GM23338 (cell line): Measurements from ENCODE around the gene AP1AR. TPM values are rescaled to one million over a fixed set of nuclear protein-coding genes. Genes with fewer than 3 reads are reported as not detected.
"Not testable (repeated sequence)": the region's sequence is repeated elsewhere in the genome, so short reads cannot be mapped to it uniquely, and the experiment has no call there.

Source experiments
- ATAC-seq: fragments of 200-7000 bp; cut with Tn5 transposase; 3 replicates; pipeline ENCODE4 v1.9.1; 2020
- DNase-seq: peaks from one replicate; pipeline ENCODE4 v3.0.0-alpha.2; 2015; ENCODE audit warnings: low spot score
- H2AFZ ChIP-seq: fragments of 200-600 bp; sonication (generic); 2 replicates; pipeline ENCODE4 v1.8.0; 2016; ENCODE audit warnings: antibody characterized with exemption, mild to moderate bottlenecking, moderate library complexity
- H3F3A ChIP-seq: fragments of 200-600 bp; sonication (generic); replicated peaks from 2 replicates; pipeline ENCODE4 v1.8.0; 2017; ENCODE audit warnings: antibody characterized with exemption, mixed run types, low read depth
- H3K27ac ChIP-seq: fragments of 200-600 bp; sonication (generic); 2 replicates; pipeline ENCODE4 v1.6.1; 2016; ENCODE audit warnings: low read depth
- H3K27me3 ChIP-seq: fragments of 200-600 bp; sonication (generic); 2 replicates; pipeline ENCODE4 v1.8.0; 2016; ENCODE audit warnings: mild to moderate bottlenecking, mixed run types, moderate library complexity; ENCODE audit not compliant: insufficient read depth
- H3K36me3 ChIP-seq: fragments of 200-600 bp; sonication (generic); 2 replicates; pipeline ENCODE4 v1.8.0; 2016; ENCODE audit warnings: mild to moderate bottlenecking; ENCODE audit not compliant: insufficient read depth
- H3K4me1 ChIP-seq: fragments of 200-600 bp; sonication (generic); 2 replicates; pipeline ENCODE4 v1.8.0; 2016; ENCODE audit warnings: mild to moderate bottlenecking, moderate library complexity; ENCODE audit not compliant: insufficient read depth
- H3K4me2 ChIP-seq: fragments of 200-600 bp; sonication (generic); 2 replicates; pipeline ENCODE4 v1.7.1; 2017; ENCODE audit warnings: mixed run types
- H3K4me3 ChIP-seq: fragments of 200-600 bp; sonication (generic); 2 replicates; pipeline ENCODE4 v1.6.1; 2016; ENCODE audit warnings: mixed run types
- H3K79me2 ChIP-seq: fragments of 200-600 bp; sonication (generic); replicated peaks from 2 replicates; pipeline ENCODE4 v1.8.0; 2017; ENCODE audit warnings: mild to moderate bottlenecking; ENCODE audit not compliant: insufficient read depth
- H3K9me2 ChIP-seq: fragments of 200-600 bp; sonication (generic); 2 replicates; pipeline ENCODE4 v1.8.0; 2017; ENCODE audit not compliant: insufficient read depth
- H4K20me1 ChIP-seq: fragments of 200-600 bp; sonication (generic); replicated peaks from 2 replicates; pipeline ENCODE4 v1.8.0; 2017; ENCODE audit warnings: mild to moderate bottlenecking; ENCODE audit not compliant: insufficient read depth
- H3K27ac Mint-ChIP-seq: 2 replicates; pipeline ENCODE4 v1.8.0; 2020; ENCODE audit warnings: inconsistent platforms, mild to moderate bottlenecking, moderate library complexity, mixed read lengths
- H3K27me3 Mint-ChIP-seq: 3 replicates; pipeline ENCODE4 v1.8.0; 2022; ENCODE audit warnings: low read depth, mild to moderate bottlenecking, moderate library complexity, mixed read lengths, inconsistent platforms; ENCODE audit not compliant: insufficient read depth, poor library complexity
- H3K36me3 Mint-ChIP-seq: 3 replicates; pipeline ENCODE4 v1.8.0; 2021; ENCODE audit warnings: low read depth, mild to moderate bottlenecking, inconsistent platforms, moderate library complexity, mixed read lengths
- H3K4me1 Mint-ChIP-seq: 3 replicates; pipeline ENCODE4 v1.8.0; 2020; ENCODE audit warnings: mild to moderate bottlenecking, inconsistent platforms, mixed read lengths
- H3K4me3 Mint-ChIP-seq: 3 replicates; pipeline ENCODE4 v1.8.0; 2021; ENCODE audit warnings: moderate library complexity, mild to moderate bottlenecking, inconsistent platforms, mixed read lengths
- H3K9me3 Mint-ChIP-seq: 3 replicates; pipeline ENCODE4 v1.8.0; 2020; ENCODE audit warnings: moderate library complexity, mild to moderate bottlenecking, inconsistent platforms, mixed read lengths
- CREB1 ChIP-seq: fragments of 250-450 bp; sonication (Bioruptor Pico); IDR thresholded peaks from 2 replicates; pipeline ENCODE4 v1.5.0; 2020; ENCODE audit warnings: low read depth, mild to moderate bottlenecking, moderate library complexity
- EZH2 ChIP-seq: fragments of 200-600 bp; sonication (generic); IDR thresholded peaks from one replicate; pipeline ENCODE4 v1.8.0; 2017; ENCODE audit warnings: antibody characterized with exemption, mild to moderate bottlenecking, low read depth; ENCODE audit not compliant: unreplicated experiment
- NANOG ChIP-seq: IDR thresholded peaks from 2 replicates; pipeline ENCODE4 v1.6.1; 2016; ENCODE audit warnings: antibody characterized with exemption, borderline replicate concordance
- POLR2AphosphoS5 ChIP-seq: IDR thresholded peaks from 2 replicates; pipeline ENCODE4 v1.6.1; 2016; ENCODE audit warnings: antibody characterized with exemption, low read depth
- polyA plus RNA-seq: library from polyadenylated mRNA; unstranded; fragments of >200 nt; fragmentation: Nextera tagmentation; extraction: Ambion mirVana; gene quantifications from 2 replicates; pipeline ENCODE4 v1.2.1, GENCODE V29; 2016
- total RNA-seq: library from RNA; depleted of rRNA; stranded (reverse); fragments of >200 nt; shearing (Covaris generic); gene quantifications from 2 replicates; pipeline ENCODE4 v1.2.3, GENCODE V29; 2014
- TF ChIP-seq, protein P1 (sequence below), 2 experiments: fragments of 200-600 bp in 1 of 2; sonication (generic) in 1 of 2; conservative IDR thresholded peaks; 2 replicates each; pipeline versions ENCODE4 v1.5.1 to v1.6.1; 2016 to 2017; ENCODE audit warnings: antibody characterized with exemption in 2 of 2, low read depth in 2 of 2, mild to moderate bottlenecking in 2 of 2, moderate library complexity in 1 of 2

The AP1AR gene
- total and polyA plus RNA-seq, 2 experiments from 2014 or later: 17.5 to 28.0 TPM

DNA sequence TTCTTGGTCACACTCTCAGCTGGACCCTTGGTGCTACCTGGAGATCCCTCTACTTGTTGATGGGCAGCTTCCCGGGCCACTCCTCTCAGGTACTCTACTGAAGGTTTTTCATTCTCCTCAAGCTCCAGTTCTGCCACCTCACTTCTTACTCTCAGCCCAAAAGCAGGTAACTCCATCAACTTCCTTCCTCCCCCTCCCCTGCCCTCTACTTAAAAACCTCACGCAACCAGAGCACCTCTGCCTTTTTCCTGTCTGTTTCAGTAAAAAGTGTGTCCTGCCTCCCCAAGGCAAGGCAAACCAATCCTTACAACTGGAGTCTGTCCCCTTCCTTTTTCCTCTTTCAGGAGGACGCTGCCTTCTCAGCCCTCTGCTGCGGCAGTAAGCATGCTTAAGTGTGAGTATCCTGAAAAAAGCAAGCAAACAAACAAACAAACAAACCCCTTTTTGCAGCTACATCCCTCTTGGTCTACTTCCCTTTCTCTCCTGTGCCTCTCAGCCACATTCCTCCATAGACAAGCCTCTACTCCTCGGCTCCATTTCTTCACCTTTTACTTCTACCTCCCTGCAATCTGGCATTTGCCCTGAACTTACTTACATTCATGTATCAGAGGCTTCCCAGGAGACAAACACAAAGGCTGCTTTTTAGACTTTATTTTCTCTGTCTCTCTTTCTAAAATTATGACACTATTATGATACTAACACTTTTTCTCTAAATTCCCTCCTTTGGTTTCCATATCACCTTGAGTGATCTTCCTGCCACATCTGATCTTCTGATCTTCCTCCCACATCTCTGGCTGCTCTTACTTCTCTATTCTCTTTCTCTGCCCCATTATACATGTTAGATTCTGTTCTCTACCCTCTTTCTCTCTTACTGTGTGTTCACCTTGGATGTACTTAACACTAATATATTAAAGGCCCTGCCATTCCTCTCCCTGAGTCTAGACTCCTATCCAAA lies 71.0 kb downstream of the AP1AR start:
- H4K20me1 ChIP-seq: no peaks in the 10 kb centered on the region
- peaks cover 4% of the 10 kb centered on the region for H3K27me3 Mint-ChIP-seq
- no peaks in the 10 kb centered on the region for H3K4me1 ChIP-seq
- DNase-seq (no peak), ATAC-seq (peak; percentile 30; the same call in 1 of the 3 replicates)
- H3K27me3 ChIP-seq: no peaks in the 10 kb centered on the region
- no peaks in the 10 kb centered on the region for H3K4me1 Mint-ChIP-seq
- no peak overlapping the region for H3K27ac Mint-ChIP-seq
- H3K36me3 Mint-ChIP-seq: no peaks in the 10 kb centered on the region
- no peak overlapping the region for H3K4me3 Mint-ChIP-seq
- peak overlapping the region; percentile 98 for H2AFZ ChIP-seq
- no peak overlapping the region for H3K4me3 ChIP-seq
- no peak overlapping the region for H3K27ac ChIP-seq
- H3K79me2 ChIP-seq: no peaks in the 10 kb centered on the region
- TF ChIP-seq CREB1 (CRISPR knock-in tag) (no peak), EZH2 (no peak), POLR2AphosphoS5 (no peak), NANOG (no peak)
- TF ChIP-seq, protein P1, sequence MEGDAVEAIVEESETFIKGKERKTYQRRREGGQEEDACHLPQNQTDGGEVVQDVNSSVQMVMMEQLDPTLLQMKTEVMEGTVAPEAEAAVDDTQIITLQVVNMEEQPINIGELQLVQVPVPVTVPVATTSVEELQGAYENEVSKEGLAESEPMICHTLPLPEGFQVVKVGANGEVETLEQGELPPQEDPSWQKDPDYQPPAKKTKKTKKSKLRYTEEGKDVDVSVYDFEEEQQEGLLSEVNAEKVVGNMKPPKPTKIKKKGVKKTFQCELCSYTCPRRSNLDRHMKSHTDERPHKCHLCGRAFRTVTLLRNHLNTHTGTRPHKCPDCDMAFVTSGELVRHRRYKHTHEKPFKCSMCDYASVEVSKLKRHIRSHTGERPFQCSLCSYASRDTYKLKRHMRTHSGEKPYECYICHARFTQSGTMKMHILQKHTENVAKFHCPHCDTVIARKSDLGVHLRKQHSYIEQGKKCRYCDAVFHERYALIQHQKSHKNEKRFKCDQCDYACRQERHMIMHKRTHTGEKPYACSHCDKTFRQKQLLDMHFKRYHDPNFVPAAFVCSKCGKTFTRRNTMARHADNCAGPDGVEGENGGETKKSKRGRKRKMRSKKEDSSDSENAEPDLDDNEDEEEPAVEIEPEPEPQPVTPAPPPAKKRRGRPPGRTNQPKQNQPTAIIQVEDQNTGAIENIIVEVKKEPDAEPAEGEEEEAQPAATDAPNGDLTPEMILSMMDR (conservative IDR thresholded peaks at IDR 0.05; ENCODE audit: low read depth in 2 of 2): no peak
- no peak overlapping the region for H3K4me2 ChIP-seq
- no peaks in the 10 kb centered on the region for H3K9me2 ChIP-seq
- H3K9me3 Mint-ChIP-seq: no peaks in the 10 kb centered on the region
- no peaks in the 10 kb centered on the region for H3K36me3 ChIP-seq
- no peaks in the 10 kb centered on the region for H3F3A ChIP-seq

DNA sequence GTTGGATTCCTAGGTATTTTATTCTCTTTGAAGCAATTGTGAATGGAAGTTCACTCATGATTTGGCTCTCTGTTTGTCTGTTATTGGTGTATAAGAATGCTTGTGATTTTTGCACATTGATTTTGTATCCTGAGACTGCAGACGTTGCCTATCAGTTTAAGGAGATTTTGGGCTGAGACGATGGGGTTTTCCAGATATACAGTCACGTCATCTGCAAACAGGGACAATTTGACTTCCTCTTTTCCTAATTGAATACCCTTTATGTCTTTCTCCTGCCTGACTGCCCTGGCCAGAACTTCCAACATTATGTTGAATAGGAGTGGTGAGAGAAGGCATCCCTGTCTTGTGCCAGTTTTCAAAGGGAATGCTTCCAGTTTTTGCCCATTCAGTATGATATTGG lies 73.9 kb downstream of the AP1AR start:
- H3K4me1 ChIP-seq: peaks cover 17% of the 10 kb centered on the region
- ATAC-seq, H3K9me3 Mint-ChIP-seq, H2AFZ ChIP-seq, H3K27ac Mint-ChIP-seq, DNase-seq, H3K4me2 ChIP-seq, H3K27me3 ChIP-seq, H3K36me3 ChIP-seq, H3K79me2 ChIP-seq, H3K27me3 Mint-ChIP-seq, H3K4me3 ChIP-seq, H3K36me3 Mint-ChIP-seq, H3K9me2 ChIP-seq, H4K20me1 ChIP-seq, H3K27ac ChIP-seq, H3K4me3 Mint-ChIP-seq, H3F3A ChIP-seq: not testable (repeated sequence)
- peaks cover 17% of the 10 kb centered on the region for H3K4me1 Mint-ChIP-seq

DNA sequence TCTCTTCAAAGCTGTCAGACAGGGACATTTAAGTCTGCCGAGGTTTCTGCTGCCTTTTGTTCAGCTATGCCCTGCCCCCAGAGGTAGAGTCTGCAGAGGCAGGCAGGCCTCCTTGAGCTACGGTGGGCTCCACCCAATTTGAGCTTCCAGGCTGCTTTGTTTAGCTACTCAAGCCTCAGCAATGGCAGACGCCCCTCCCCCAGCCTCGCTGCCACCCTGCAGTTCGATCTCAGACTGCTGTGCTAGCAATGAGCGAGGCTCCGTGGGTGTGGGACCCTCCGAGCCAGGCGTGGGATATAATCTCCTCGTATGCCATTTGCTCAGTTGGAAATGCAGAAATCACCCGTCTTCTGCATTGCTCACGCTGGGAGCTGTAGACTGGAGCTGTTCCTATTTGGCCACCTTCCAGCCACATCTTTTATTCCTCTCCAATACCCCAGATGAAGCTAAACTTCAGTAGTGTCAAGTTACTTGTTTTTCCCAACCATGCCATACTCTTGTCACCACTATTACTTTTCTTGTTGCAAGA lies 77.7 kb downstream of the AP1AR start:
- not testable (repeated sequence) for H3K27ac ChIP-seq, H3F3A ChIP-seq, H3K9me2 ChIP-seq, H3K36me3 Mint-ChIP-seq, H3K27me3 Mint-ChIP-seq, H3K79me2 ChIP-seq, H3K36me3 ChIP-seq, H3K27me3 ChIP-seq, H4K20me1 ChIP-seq, H3K9me3 Mint-ChIP-seq, H3K27ac Mint-ChIP-seq
- Histone ChIP-seq H3K4me3 (peak overlapping the region; percentile 26), H3K4me1 (peaks cover 24% of the 10 kb centered on the region), H3K4me2 (peak overlapping the region; percentile 53), H2AFZ (peak overlapping the region; percentile 94)
- Mint-ChIP-seq H3K4me3 (peak overlapping the region; percentile 36), H3K4me1 (peaks cover 20% of the 10 kb centered on the region)
- DNase-seq (peak; percentile 73), ATAC-seq (peak; percentile 59)
- TF ChIP-seq, protein P1 (conservative IDR thresholded peaks at IDR 0.05; ENCODE audit: low read depth in 2 of 2): 0 out of 4 replicates have a peak, but pooled peaks of 1 of the 2 experiments have one; percentile 9
- TF ChIP-seq CREB1 (CRISPR knock-in tag): 0 out of 2 replicates have a peak, but pooled peaks have one; percentile 25
